GM12864 (cell line): ENCODE measurements around the gene DLK1.

Experiments
- DNase-seq: peaks from one replicate; pipeline ENCODE4 v3.0.0-alpha.2; 2011; ENCODE audit warnings: low read depth
- H3K4me3 ChIP-seq: 2 replicates; pipeline ENCODE4 v1.5.1; 2011; ENCODE audit warnings: mild to moderate bottlenecking, low read depth, low read length, control low read depth
- CTCF ChIP-seq: IDR thresholded peaks from 2 replicates; pipeline ENCODE4 v1.5.1; 2011; ENCODE audit warnings: low read depth, mild to moderate bottlenecking, moderate library complexity, low read length, control low read depth, inconsistent platforms; ENCODE audit errors: missing control alignments

The DLK1 gene

GRCh38 chr14:100783630-100784370 is 57.1 kb downstream of the DLK1 start:
- H3K4me3 ChIP-seq: no peak overlapping the region
- TF ChIP-seq CTCF: no peak
- DNase-seq: no peak

- DNase-seq: no peak
- TF ChIP-seq CTCF: no peak
- H3K4me3 ChIP-seq: no peak overlapping the region
Measured at GRCh38 chr14:100784523-100785337, 58.0 kb downstream of the DLK1 start.

GRCh38 chr14:100785338-100785615 is 58.6 kb downstream of the DLK1 start:
- DNase-seq: no peak
- no peak for TF ChIP-seq CTCF
- no peak overlapping the region for H3K4me3 ChIP-seq

- no peak overlapping the region for H3K4me3 ChIP-seq
- no peak for TF ChIP-seq CTCF
- DNase-seq: no peak
Measured at GRCh38 chr14:100785626-100786025, 58.9 kb downstream of the DLK1 start.

- DNase-seq: no peak
- no peak for TF ChIP-seq CTCF
- H3K4me3 ChIP-seq: no peak overlapping the region
Measured at GRCh38 chr14:100786131-100786530, 59.4 kb downstream of the DLK1 start.

- no peak for TF ChIP-seq CTCF
- no peak overlapping the region for H3K4me3 ChIP-seq
- DNase-seq: no peak
Measured at GRCh38 chr14:100786576-100787219, 60.0 kb downstream of the DLK1 start.

GRCh38 chr14:100787659-100788058 is 61.0 kb downstream of the DLK1 start:
- DNase-seq: no peak
- H3K4me3 ChIP-seq: no peak overlapping the region
- TF ChIP-seq CTCF: no peak
